GM19397 (cell line): ENCODE measurements around the gene UNCX.
"Not testable (repeated sequence)": the region's sequence is repeated elsewhere in the genome, so short reads cannot be mapped to it uniquely, and the experiment has no call there.

Source experiments
- ATAC-seq: cut with Tn5 transposase; IDR thresholded peaks from one replicate; pipeline ENCODE4 v1.9.1; 2021; ENCODE audit warnings: mild to moderate bottlenecking, moderate library complexity; ENCODE audit not compliant: unreplicated experiment

The UNCX gene

DNA sequence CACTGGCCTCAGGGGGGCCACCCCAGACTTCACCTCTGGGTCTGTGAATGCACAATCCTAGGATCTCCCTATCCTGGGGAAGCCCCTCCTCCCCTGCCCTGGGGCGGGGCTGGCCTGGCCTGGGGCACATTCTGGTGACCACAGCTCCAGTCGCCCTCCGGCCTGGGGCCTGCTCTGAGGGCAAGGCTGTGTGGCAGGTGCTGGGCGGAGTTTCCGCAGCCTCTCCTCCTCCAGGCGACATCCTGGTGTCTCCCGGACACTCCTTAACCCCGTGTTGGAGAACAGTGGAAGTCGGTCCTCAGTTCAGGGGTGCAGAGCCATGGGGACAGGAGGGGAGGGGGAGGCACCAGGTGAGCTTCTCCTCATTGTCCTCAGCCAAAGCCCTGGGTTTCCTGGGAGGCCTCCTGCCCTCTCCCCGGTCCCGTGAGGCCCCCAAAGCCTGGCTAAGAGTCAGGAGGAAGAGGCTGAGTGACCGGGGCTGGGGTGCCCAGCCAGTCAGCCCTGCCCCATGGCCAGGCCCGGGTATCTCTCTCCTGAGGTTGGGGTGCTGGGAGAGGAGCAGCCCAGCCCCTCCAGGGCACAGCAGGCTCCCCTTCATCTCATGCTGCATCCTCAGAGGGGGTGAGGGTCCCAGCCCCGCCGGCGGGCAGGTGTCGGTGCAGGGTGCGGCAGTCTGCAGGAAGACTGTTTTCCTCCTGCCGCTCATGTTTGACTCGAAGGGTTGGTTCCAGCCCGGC is 22.6 kb downstream of the UNCX start:
- ATAC-seq, result no peak

DNA sequence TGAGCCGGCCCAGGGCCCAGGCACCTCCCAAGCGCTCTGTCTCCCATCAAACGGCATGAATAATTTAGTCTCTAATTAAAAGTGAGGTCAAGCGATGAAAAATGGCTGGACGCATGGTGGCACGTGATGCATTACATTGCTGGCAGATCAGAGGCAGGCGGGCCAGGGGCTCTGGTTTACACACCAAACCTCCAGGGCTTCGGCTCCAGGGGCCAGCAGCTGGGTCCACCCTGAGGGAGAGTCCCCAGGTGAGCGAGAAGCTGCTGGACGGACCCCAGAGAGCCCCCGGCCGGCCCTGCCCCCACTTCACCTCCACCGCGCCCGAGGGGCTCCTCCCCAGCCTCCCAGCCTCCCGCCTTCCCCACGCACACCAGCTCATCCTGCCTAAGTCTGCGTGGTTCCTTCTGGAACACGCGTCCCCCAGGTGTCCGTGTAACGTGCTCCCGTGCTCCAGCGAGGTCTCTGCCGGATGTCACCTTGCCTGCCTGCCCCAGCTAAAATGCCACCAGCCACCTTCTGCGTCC is 23.2 kb downstream of the UNCX start:
- no peak for ATAC-seq

- ATAC-seq, result no peak
These were observed 23.9 kb downstream of the UNCX start for GRCh38 chr7:1256621-1257020.

GRCh38 chr7:1257221-1257620 is 24.5 kb downstream of the UNCX start:
- ATAC-seq, result no peak

DNA sequence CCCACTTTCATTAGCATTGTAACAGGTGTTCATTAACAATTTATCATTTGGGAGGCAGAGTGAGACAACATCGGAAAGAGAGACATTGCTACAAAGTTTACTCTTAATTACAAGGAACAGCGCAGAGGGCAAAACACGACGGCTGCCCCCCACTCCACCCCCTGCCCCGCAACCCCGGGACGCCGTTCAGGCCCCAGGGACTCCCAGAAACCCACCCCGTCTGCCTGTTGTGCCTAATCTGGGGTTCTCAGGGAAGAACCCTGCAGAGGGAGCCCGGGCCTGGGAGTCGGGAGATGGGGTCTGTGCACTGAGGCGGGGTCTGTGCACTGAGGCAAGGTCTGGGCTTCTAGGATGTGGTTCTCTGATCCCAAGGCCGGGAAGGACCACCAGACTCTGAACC is 25.2 kb downstream of the UNCX start:
- no peak for ATAC-seq

DNA sequence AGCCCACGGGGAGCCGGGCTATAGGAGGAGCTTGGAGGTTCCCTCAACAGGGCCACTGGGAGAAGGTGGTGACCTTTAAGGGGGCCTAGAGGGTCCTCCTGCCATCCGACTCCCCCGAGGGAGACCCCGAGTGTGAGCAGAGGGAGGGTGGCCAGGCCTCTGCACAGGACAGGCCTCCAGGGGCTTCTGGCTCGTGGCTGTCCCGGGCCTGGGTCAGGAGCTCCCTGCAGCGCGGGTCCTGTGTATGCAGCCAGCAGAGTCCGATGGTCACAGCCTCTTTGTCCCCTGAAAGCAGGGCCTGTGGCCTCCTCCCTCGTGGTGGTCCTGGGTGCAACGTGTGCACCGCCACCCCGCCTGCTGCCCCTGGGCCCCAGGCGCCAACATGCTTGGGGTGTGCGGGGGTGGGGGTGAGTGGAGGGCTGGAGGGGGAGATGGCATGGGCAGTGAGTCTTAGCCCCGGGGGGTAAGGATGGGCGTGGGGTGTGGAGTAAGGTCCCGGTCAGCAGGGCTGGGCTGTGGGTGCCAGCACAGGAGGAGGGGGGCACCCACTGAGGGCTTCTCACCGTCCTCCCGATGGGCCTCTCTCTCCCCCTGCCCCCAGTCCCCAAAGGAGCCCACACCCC is 27.1 kb downstream of the UNCX start:
- no peak for ATAC-seq

DNA sequence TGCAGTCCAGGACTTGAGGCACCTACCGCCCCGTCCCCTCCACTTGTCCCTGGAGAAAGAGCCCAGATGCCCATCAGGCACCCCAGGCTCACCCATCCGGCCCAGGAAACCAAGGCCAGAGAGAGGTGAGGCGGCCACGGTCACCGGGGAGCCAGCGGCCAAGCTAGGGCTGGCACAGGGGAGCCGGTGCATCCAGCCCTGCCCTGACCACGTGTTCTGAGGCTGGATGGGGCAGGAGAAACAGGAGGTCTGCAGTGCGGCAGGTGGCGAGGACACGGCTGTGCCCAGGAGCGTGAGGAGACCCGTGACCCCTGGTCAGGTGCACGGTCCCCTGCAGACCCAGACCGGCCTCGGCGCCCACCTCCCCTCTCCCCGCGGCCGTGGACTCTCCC is 27.6 kb downstream of the UNCX start:
- ATAC-seq, result no peak

DNA sequence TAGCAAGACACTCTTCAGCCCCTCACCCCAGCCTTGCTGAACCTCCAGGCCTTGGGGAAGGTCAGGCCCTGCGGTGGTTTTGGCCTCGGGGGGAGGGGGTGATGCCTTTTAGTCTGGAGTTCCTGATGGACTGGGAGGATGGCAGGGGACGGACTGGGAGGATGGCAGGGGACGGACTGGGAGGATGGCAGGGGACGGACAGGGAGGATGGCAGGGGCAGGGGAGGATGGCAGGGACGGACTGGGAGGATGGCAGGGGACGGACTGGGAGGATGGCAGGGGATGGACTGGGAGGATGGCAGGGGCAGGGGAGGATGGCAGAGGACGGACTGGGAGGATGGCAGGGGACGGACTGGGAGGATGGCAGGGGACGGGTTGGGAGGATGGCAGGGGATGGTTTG is 28.4 kb downstream of the UNCX start:
- not testable (repeated sequence) for ATAC-seq

DNA sequence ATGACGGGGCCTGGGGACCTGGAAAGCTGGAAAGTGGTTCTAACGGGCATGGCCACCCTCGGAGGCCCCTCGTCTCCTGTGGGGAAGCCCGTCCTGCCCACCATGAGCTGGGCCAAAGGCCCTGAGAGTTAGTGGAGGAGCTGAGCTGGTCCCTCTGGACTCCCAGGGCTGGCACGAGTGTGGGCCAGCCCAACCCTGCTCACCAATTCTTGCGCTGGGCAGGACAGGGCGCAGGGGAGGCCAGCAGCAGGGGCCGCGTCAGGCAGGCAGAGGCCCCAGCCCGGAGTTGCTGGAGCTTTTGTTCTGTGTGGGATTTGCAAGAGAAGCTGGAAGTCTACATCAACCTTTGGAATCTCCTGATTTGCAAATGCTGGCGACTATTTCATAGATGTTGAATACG is 29.8 kb downstream of the UNCX start:
- ATAC-seq, result no peak

DNA sequence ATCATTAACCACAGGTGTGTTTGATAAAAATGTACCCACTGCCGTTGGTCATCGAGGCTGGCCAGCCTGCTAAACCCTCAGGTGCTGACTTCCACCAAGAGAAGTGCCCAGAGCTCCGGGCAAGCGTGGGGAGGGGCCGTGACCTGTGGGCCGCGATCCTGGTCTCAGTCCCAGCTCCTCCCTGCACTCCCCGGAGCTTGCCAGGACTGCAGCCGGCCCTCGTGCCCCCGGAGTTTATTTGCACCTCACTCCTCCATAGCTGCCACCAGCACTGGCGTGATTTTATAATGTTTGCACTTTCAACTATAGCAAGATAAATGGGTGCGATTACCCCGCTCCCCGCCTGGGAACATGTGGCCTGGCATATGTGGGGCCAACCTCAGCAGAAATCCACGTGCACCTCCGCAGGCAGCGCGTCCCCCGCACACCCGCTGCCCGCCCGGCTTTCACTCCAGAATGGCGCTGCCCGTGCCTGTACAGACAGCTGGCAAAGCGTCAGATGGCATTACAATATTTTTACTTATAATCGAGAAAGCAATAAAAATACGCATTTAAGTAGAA is 30.8 kb downstream of the UNCX start:
- ATAC-seq, result no peak

DNA sequence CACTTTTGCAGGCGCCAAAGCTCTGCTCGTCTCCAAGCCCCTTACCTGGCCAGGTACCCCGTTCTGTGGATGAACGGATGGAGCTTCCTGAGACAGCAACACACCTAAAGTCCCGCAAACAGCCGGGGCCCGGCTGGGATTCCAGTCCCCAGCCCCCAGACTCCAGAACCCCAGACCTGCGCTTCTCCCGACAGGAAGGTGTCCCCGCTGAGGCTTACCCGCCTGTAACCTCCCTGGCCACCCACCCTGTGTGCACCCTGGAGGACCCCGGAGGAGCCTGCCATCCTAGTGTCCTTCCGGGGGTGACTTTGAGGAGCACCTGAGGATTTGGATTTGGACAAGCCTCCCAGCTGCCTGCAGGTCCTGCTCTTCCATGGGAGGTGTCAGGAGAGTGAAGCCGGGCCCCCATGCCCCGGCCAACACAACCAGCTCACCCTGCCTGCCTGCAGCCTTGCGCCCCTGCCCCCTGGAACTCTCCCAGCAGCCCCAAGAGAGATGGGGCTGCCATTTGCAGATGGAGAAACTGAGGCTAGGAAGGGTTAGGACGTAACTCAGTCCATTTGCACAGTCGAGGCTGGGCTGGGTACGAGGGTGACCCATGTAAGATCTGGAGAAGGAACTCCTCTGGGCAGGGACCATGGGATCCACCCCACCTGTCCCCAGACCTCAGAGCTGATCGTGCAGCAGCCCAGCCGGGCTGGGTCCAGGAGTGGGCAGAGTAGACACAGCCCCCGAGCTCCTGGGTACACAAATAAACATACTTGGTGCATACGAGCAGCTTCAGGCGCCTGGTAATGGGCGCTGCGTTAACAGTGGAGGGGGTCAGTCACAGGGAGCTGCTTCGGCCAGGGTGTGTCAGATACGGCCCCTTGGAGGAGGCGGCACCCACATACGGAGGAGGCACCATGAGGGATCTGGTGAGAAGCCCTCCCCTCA is 31.9 kb downstream of the UNCX start:
- ATAC-seq, result no peak

DNA sequence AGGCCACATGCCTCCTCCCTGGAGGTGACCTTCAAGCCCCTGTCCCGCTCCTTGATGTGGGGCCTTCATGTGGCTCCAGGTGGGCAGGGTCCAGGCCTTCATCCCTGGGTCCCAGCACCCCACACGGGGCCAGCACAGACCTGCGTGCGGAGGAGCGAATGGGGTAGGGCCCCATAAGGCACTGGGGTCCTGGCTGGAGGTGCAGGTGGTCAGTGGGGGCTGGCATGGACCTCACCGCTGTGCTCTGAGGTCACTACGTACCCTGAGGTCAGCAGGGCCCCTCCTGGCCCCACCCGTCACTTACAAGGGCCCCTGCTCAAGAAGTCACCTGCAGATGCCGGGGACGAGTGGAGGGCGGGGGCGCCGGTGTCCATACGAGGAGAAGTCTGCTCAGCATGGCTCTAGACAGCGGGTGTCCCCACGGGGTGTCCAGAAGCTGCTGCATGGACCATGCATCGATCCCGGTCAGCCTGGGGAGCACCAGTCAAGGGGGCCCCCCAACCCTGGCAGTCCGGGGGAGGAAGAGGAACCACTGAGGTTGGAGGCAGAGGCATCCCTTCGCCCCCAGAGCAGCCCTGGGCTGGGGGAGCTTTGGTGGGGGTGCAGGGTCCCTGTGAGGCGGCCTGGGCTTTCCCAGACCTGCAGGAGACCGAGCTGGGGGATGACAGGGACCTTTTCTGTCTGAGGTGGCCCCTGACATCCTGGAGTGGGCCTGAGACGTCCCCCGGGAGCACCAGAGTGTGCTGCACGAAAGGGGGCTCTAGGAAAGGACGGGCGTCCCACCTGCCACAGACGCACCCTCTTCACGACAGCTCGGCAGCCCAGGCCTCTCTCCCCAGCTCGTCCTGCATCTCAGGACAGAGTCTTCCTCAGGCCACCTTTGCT is 34.6 kb downstream of the UNCX start:
- no peak for ATAC-seq

DNA sequence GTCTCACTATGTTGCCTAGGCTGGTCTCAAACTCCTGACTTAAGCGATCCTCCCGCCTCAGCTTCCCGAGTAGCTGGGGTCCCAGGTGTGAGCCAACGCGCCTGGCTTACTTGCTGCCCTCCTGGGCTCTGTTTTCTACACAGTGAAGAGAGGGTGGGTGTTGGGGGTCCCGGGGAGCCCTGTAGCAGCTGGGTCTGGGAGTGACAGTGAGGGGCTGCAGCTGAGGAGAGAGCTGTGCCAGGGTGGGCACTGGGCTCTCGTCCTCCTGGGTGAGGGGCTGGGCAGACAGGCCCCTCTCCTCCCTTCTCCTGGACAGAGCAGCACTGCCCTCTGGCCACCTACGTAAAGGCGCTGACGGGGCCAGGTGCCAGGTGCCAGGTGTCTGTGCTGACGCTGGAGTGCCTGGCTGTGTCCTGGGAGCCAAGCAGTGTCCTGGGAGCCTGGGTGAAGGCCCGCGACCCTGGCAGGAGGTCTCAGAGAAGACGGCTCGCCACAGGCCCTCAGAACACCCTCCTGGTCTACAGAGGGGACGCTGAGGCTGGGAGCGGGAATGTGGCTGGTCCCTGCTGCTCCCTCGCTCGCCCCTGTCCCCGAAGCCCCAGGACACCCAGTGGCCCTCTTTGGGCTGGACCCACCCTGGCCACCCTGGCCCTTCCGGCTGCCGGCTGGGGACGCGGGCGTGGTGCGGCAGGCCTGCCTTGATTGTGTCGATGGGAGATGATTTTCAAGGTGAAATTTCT is 35.6 kb downstream of the UNCX start:
- no peak for ATAC-seq

GRCh38 chr7:1268866-1269265 is 36.2 kb downstream of the UNCX start:
- no peak for ATAC-seq

GRCh38 chr7:1269336-1269890 is 36.7 kb downstream of the UNCX start:
- no peak for ATAC-seq

DNA sequence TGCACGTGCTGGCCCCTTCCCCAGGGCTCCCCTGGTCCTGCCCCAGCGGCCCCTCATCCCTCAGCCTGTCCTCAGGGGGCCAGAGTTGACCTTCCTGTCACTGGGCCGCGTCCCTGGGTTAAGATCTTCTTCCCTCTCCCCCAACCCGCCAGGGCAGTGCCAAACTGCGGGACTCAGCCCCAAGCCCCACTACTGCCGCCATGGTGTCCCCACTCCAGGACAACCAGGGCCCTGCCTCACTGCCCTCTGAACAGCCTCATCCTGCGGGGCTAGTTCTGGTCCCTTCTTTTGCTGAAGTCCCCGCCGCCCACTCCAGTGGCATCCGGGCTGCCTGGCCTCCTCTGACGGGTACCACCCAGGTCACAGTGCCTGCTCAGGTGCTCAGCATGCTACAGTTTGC is 37.5 kb downstream of the UNCX start:
- ATAC-seq, result no peak

GRCh38 chr7:1271046-1271445 is 38.4 kb downstream of the UNCX start:
- no peak for ATAC-seq

GRCh38 chr7:1271656-1272055 is 39.0 kb downstream of the UNCX start:
- ATAC-seq, result no peak

DNA sequence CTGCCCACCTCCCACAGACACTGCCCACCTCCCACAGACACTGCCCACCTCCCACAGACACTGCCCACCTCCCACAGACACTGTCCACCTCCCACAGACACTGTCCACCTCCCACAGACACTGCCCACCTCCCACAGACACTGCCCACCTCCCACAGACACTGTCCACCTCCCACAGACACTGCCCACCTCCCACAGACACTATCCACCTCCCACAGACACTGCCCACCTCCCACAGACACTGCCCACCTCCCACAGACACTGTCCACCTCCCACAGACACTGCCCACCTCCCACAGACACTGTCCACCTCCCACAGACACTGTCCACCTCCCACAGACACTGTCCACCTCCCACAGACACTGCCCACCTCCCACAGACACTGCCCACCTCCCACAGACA is 39.5 kb downstream of the UNCX start:
- ATAC-seq, result not testable (repeated sequence)
